ENCODE results near the gene NEK2. TPM values are rescaled to one million over a fixed set of nuclear protein-coding genes. Genes with fewer than 3 reads are reported as not detected.

The NEK2 gene
- total RNA-seq, 1 experiment from 2014 or later: 60.5 TPM

- Histone ChIP-seq H3K27ac (peak overlapping the region; percentile 92), H4K20me1 (ENCODE audit: insufficient read depth) (no peaks in the 10 kb centered on the region), H2AFZ (peak overlapping the region; percentile 39), H3K4me2 (peak overlapping the region; percentile 72), H3K79me2 (ENCODE audit: low read depth) (no peaks in the 10 kb centered on the region), H3F3A (ENCODE audit: insufficient read depth, low read depth) (peaks cover 80% of the 10 kb centered on the region), H3K4me1 (replicated peaks; ENCODE audit: insufficient read depth) (peaks cover 97% of the 10 kb centered on the region), H3K36me3 (ENCODE audit: low read depth) (no peaks in the 10 kb centered on the region), H3K4me3 (peak overlapping the region; percentile 17; the same call in 1 of the 2 replicates), H3K9me2 (ENCODE audit: insufficient read depth) (no peaks in the 10 kb centered on the region), H3K9me3 (ENCODE audit: insufficient read depth, low read depth) (no peaks in the 10 kb centered on the region), H3K27me3 (ENCODE audit: insufficient read depth, low read depth) (no peaks in the 10 kb centered on the region)
- intact Hi-C loops (cut with micrococcal nuclease; ENCODE audit: unreplicated experiment): loop anchor here (1.0 to 2.0 kb wide), 2 partner anchors 41 to 126 kb away; no protein-coding TSS in a partner anchor
- DNase-seq: peak; percentile 90 to 91
- ChIA-PET CTCF (interaction anchor here (0.9 to 1.0 kb wide), 2 partner anchors 115 to 129 kb away, joined by 3 to 4 read pairs; no protein-coding TSS in a partner anchor), POLR2A (ENCODE audit: unreplicated experiment) (interaction anchor here (0.5 to 1.5 kb wide), 6 partner anchors 37 to 128 kb away, joined by 3 to 12 read pairs (median 5); no protein-coding TSS in a partner anchor)
- BruUV-seq (replicated peaks): no TSS peak
- TF ChIP-seq CTCF (conservative IDR thresholded peaks at IDR 0.05): no peak
- no peak for TF ChIP-seq EZH2 (IDR thresholded peaks at IDR 0.05; ENCODE audit: low read depth)
These were observed 31.9 kb downstream of the NEK2 start for GRCh38 chr1:211643324-211644212.

- Histone ChIP-seq H3K36me3 (ENCODE audit: low read depth) (no peaks in the 10 kb centered on the region), H4K20me1 (ENCODE audit: insufficient read depth) (no peaks in the 10 kb centered on the region), H3K4me1 (replicated peaks; ENCODE audit: insufficient read depth) (peaks cover 97% of the 10 kb centered on the region), H3K9me2 (ENCODE audit: insufficient read depth) (no peaks in the 10 kb centered on the region), H3K27me3 (ENCODE audit: insufficient read depth, low read depth) (no peaks in the 10 kb centered on the region), H3K4me2 (peak overlapping the region; percentile 72), H3F3A (ENCODE audit: insufficient read depth, low read depth) (peaks cover 80% of the 10 kb centered on the region), H3K27ac (peak overlapping the region; percentile 92), H3K4me3 (no peak overlapping the region), H3K9me3 (ENCODE audit: insufficient read depth, low read depth) (no peaks in the 10 kb centered on the region), H2AFZ (no peak overlapping the region), H3K79me2 (ENCODE audit: low read depth) (no peaks in the 10 kb centered on the region)
- TF ChIP-seq CTCF (conservative IDR thresholded peaks at IDR 0.05) (no peak), EZH2 (IDR thresholded peaks at IDR 0.05; ENCODE audit: low read depth) (no peak)
- POLR2A ChIA-PET (ENCODE audit: unreplicated experiment): interaction anchor here (0.6 to 1.5 kb wide), 2 partner anchors 36 to 127 kb away, joined by 3 to 10 read pairs; no protein-coding TSS in a partner anchor
- intact Hi-C loops (cut with micrococcal nuclease; ENCODE audit: unreplicated experiment): loop anchor here (2.0 kb wide), 1 partner anchor 40 kb away; no protein-coding TSS in a partner anchor
- BruUV-seq (replicated peaks): no TSS peak
- no peak for DNase-seq
- CTCF ChIA-PET: no interaction called here
These were observed 32.6 kb downstream of the NEK2 start for GRCh38 chr1:211642870-211643269.

GRCh38 chr1:211641942-211642341 is 33.5 kb downstream of the NEK2 start:
- no peak overlapping the region for H2AFZ ChIP-seq
- H3K4me2 ChIP-seq: no peak overlapping the region
- intact Hi-C loops (cut with micrococcal nuclease; ENCODE audit: unreplicated experiment): loop anchor here (2.0 kb wide), 1 partner anchor 39 kb away; no protein-coding TSS in a partner anchor
- H3K9me2 ChIP-seq (ENCODE audit: insufficient read depth): no peaks in the 10 kb centered on the region
- H3K27me3 ChIP-seq (ENCODE audit: insufficient read depth, low read depth): no peaks in the 10 kb centered on the region
- H4K20me1 ChIP-seq (ENCODE audit: insufficient read depth): no peaks in the 10 kb centered on the region
- POLR2A ChIA-PET (ENCODE audit: unreplicated experiment): no interaction called here
- CTCF ChIA-PET: interaction anchor here (0.6 kb wide), 1 partner anchor 11 kb away, joined by 3 read pairs; no protein-coding TSS in a partner anchor
- peak overlapping the region; percentile 92; the same call in 1 of the 2 replicates for H3K27ac ChIP-seq
- no peak overlapping the region for H3K4me3 ChIP-seq
- peaks cover 80% of the 10 kb centered on the region for H3F3A ChIP-seq (ENCODE audit: insufficient read depth, low read depth)
- DNase-seq: no peak
- BruUV-seq (replicated peaks): no TSS peak
- H3K9me3 ChIP-seq (ENCODE audit: insufficient read depth, low read depth): no peaks in the 10 kb centered on the region
- H3K36me3 ChIP-seq (ENCODE audit: low read depth): no peaks in the 10 kb centered on the region
- H3K79me2 ChIP-seq (ENCODE audit: low read depth): no peaks in the 10 kb centered on the region
- no peak for TF ChIP-seq EZH2 (IDR thresholded peaks at IDR 0.05; ENCODE audit: low read depth)
- TF ChIP-seq CTCF (conservative IDR thresholded peaks at IDR 0.05): no peak
- H3K4me1 ChIP-seq (replicated peaks; ENCODE audit: insufficient read depth): peaks cover 97% of the 10 kb centered on the region

Measured in PC-9 (cell line).